Tibial artery (tissue), 4 donors: ENCODE measurements around the gene RILPL1.
A peak's percentile ranks its signal among the peaks of the same experiment; 100 is the strongest.
"Not testable (repeated sequence)": the region's sequence is repeated elsewhere in the genome, so short reads cannot be mapped to it uniquely, and the experiment has no call there.

ENCODE experiments used
- DNase-seq, 2 donors: peaks; one replicate each; pipeline ENCODE4 v3.0.0-alpha.2; 2019
- H3K27ac ChIP-seq, 2 donors: fragments of 200-600 bp; sonication (generic) in 1 of 2; 1 replicate in 1 of 2; 2 replicates in 1 of 2; pipeline ENCODE4 v1.5.1; 2018 to 2019; ENCODE audit warnings: mild to moderate bottlenecking in 1 of 2
- H3K27me3 ChIP-seq, 2 donors: fragments of 200-600 bp; sonication (generic) in 1 of 2; one replicate each; pipeline versions ENCODE4 v1.5.1 to v1.6.0; 2016 to 2019
- H3K36me3 ChIP-seq, 3 donors: fragments of 200-600 bp; sonication (generic) in 2 of 3; one replicate each; pipeline ENCODE4 v1.5.1; 2016 to 2019; ENCODE audit warnings: mild to moderate bottlenecking in 2 of 3
- H3K4me1 ChIP-seq, 4 donors: fragments of 200-600 bp; sonication (generic) in 2 of 4; 1 replicate in 3 of 4; 2 replicates in 1 of 4; pipeline ENCODE4 v1.5.1; 2016 to 2019
- H3K4me3 ChIP-seq, 2 donors: fragments of 200-600 bp; sonication (generic) in 1 of 2; 1 replicate in 1 of 2; 2 replicates in 1 of 2; pipeline ENCODE4 v1.5.1; 2018 to 2019; ENCODE audit warnings: mild to moderate bottlenecking in 2 of 2
- H3K9me3 ChIP-seq, 3 donors: fragments of 200-600 bp; sonication (generic) in 1 of 3; one replicate each; pipeline ENCODE4 v1.5.1; 2016 to 2019
- CTCF ChIP-seq, 2 experiments: fragments of 200-600 bp in 1 of 2; fragments of 450-650 bp in 1 of 2; IDR thresholded peaks; one replicate each; pipeline ENCODE4 v1.5.1; 2017 to 2019; ENCODE audit warnings: antibody characterized with exemption in 2 of 2, mild to moderate bottlenecking in 1 of 2, moderate library complexity in 1 of 2
- intact Hi-C: fragments of 100-400 bp; cut with DNase I; formaldehyde crosslinking; loops from one replicate; pipeline ENCODE4 v1.15.0; 2023; ENCODE audit warnings: low total_unique reads

Gene RILPL1

DNA sequence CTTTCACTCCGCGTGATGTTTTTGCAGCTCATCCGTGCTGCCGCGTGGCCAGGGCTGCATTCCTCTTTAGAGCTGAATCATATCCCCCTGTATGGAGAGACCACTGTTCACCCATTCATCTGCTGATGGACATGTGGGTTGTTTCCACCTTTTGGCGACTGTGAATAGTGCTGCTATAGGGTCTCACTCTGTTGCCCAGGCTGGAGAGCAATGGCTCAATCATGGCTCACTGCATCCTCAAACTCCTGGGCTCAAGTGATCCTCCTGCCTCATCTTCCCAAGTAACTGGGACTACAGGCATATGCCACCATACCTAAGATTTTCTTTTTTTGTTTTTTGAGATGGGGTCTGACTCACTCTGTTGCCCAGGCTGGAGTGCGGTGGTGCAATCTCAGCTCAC is 36.5 kb downstream of the RILPL1 start:
- intact Hi-C loops: no loop called here

GRCh38 chr12:123494124-123494851 is 39.2 kb downstream of the RILPL1 start:
- no peaks in the 10 kb centered on the region for H3K27me3 ChIP-seq
- intact Hi-C loops: no loop called here
- no peaks in the 10 kb centered on the region for H3K9me3 ChIP-seq
- peaks cover 6 to 51% (median 30%) of the 10 kb centered on the region in 3 donors for H3K36me3 ChIP-seq
- TF ChIP-seq CTCF (IDR thresholded peaks at IDR 0.05): no peak
- H3K4me1 ChIP-seq: no peaks in the 10 kb centered on the region
- no peak for DNase-seq
- peak overlapping the region in 1 of 2 donors; percentile 10 for H3K27ac ChIP-seq
- H3K4me3 ChIP-seq: no peak overlapping the region

More for the DNA sequence above, 36.5 kb downstream of the RILPL1 start:
- H3K4me1 ChIP-seq: no peaks in the 10 kb centered on the region
- H3K4me3 ChIP-seq: no peak overlapping the region
- no peaks in the 10 kb centered on the region for H3K27me3 ChIP-seq
- DNase-seq: no peak
- no peaks in the 10 kb centered on the region for H3K9me3 ChIP-seq
- H3K27ac ChIP-seq: no peak overlapping the region
- no peak for TF ChIP-seq CTCF (IDR thresholded peaks at IDR 0.05)
- peaks cover 8 to 52% (median 31%) of the 10 kb centered on the region in 3 donors for H3K36me3 ChIP-seq

DNA sequence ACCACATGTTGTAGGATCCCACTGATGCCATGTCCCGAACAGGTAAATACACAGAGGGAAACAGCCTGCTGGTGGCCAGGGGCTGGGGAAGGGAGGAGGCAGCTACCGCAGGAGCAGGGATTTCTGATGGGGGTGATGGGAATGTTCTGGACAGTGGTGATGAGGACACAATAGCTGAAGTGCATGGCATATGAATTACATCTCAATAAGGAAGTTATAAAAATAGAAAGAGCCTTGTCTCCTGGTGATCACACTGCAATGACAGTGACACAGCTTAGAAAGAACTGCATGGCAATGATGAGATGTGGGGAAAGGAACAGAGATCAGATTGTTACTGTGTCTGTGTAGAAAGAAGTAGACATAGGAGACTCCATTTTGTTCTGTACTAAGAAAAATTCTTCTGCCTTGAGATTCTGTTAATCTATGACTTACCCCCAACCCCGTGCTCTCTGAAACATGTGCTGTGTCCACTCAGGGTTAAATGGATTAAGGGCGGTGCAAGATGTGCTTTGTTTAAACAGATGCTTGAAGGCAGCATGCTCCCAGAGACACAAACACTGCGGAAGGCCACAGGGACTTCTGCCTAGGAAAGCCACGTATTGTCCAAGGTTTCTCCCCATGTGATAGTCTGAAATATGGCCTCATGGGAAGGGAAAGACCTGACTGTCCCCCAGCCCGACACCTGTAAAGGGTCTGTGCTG is 41.0 kb downstream of the RILPL1 start:
- peaks cover 0 to 39% (median 19%) of the 10 kb centered on the region in 3 donors for H3K36me3 ChIP-seq
- intact Hi-C loops, H3K9me3 ChIP-seq, H3K27ac ChIP-seq, H3K4me1 ChIP-seq, DNase-seq, H3K27me3 ChIP-seq, H3K4me3 ChIP-seq: not testable (repeated sequence)

GRCh38 chr12:123491481-123491880 is 42.0 kb downstream of the RILPL1 start:
- H3K36me3 ChIP-seq: peaks cover 0 to 29% (median 13%) of the 10 kb centered on the region in 3 donors
- H3K27ac ChIP-seq: no peak overlapping the region
- no peak overlapping the region for H3K4me3 ChIP-seq
- H3K27me3 ChIP-seq: no peaks in the 10 kb centered on the region
- H3K4me1 ChIP-seq: no peaks in the 10 kb centered on the region
- no peak for DNase-seq
- intact Hi-C loops: no loop called here
- H3K9me3 ChIP-seq: no peaks in the 10 kb centered on the region
- TF ChIP-seq CTCF (IDR thresholded peaks at IDR 0.05): no peak

- TF ChIP-seq CTCF (IDR thresholded peaks at IDR 0.05): no peak
- H3K27ac ChIP-seq: no peak overlapping the region
Observed at GRCh38 chr12:123491056-123491455, 42.5 kb downstream of the RILPL1 start.

DNA sequence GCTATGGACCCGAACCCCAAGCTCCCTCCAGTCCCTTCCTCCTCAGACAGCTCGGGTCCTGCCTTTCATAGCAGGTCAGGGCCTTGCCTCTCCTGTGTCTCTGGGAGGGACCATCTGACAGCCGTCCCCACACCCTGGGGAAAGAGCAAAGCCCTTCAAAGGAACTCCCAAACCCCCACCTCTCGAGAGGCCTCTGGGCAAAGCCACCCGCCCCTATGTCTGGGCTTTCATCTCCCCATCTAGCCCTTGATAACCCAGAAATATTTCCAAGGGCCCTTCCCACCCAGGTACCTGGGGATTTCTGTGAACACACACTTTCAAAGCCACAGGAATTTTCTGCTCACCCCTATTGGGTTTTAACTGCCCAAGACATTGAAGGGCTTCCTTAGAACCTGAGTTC is 43.4 kb downstream of the RILPL1 start:
- no peak for DNase-seq
- no peak for TF ChIP-seq CTCF (IDR thresholded peaks at IDR 0.05)
- intact Hi-C loops: no loop called here
- Histone ChIP-seq H3K4me3 (no peak overlapping the region), H3K27me3 (no peaks in the 10 kb centered on the region), H3K27ac (no peak overlapping the region), H3K9me3 (no peaks in the 10 kb centered on the region), H3K4me1 (no peaks in the 10 kb centered on the region), H3K36me3 (peaks cover 0 to 24% (median 13%) of the 10 kb centered on the region in 3 donors)

More at GRCh38 chr12:123491056-123491455, 42.5 kb downstream of the RILPL1 start:
- intact Hi-C loops: no loop called here
- Histone ChIP-seq H3K9me3 (no peaks in the 10 kb centered on the region), H3K27me3 (no peaks in the 10 kb centered on the region), H3K4me3 (no peak overlapping the region), H3K4me1 (no peaks in the 10 kb centered on the region), H3K36me3 (peaks cover 0 to 26% (median 9%) of the 10 kb centered on the region in 3 donors)
- DNase-seq: no peak
